CD4-positive, alpha-beta T cell treated with Interleukin-12 subunit alpha and Interleukin-12 subunit beta, for 1 hour (primary cell): Measurements from ENCODE around the gene DNMT1.
"Not testable (repeated sequence)": the region's sequence is repeated elsewhere in the genome, so short reads cannot be mapped to it uniquely, and the experiment has no call there.

Experiments
- DNase-seq: peaks from one replicate; pipeline ENCODE4 v3.0.0-alpha.2; 2020

Gene DNMT1

GRCh38 chr19:10220695-10221094 lies 25.9 kb upstream of the DNMT1 start:
- no peak for DNase-seq

- DNase-seq = peak; percentile 66
Measured at GRCh38 chr19:10219678-10220077, 24.9 kb upstream of the DNMT1 start.

DNA sequence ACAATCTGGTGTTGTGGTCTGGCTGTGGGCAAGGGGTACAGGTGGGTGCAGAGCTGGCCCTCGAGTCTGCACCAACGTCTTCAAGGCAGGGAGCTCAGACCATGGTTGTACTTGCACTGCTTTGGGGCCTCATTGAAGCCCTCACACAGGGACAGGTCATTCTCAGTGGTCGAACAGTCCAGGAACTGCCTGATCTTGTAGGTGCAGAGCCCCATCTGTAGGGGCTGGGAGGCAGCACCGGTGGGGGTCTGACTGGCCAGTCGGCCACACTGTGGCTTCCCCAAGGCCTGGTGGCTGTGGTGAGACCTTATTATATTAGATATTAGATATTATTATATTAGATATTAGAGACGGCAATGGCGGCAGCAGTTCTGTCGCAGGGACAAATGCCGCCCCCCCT lies 22.3 kb upstream of the DNMT1 start:
- DNase-seq = no peak

GRCh38 chr19:10214784-10215183 lies 20.0 kb upstream of the DNMT1 start:
- DNase-seq = no peak

DNA sequence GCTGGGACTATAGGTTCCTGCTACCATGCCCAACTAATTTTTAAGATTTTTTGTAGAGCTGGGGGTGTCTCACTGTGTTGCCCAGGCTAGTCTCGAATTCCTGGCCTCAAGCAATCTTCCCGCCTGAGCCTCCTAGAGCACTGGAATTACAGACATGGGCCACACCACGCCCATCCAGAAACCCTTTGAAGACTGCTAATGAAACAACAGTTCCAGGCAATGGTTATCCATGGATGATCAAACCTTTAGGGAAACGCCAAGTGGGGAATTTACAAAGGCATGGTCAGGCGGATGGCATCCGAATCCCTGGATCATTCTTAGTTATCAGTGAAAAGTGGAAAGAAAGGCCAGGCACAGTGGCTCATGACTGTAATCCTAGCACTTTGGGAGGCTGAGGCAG lies 16.9 kb upstream of the DNMT1 start:
- no peak for DNase-seq

GRCh38 chr19:10211061-10211460 lies 16.3 kb upstream of the DNMT1 start:
- DNase-seq = no peak

DNA sequence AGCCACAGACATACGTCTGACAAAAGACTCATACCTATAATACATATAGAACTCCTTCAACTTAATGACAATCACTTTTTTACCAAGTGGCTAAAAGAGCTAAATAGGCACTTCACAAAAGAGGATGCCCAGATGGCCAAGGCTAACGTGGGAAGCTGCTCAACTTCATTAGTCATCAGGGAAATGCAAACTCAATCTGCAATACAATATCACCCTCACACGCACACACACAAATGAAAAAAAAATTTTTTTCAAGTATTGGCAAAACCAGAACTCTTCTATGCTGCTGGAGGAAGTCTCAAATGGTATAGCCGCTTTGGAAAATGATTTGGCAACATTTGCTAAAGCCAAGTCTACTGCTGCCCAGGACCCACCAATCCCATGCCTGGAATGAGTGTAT lies 14.6 kb upstream of the DNMT1 start:
- no peak for DNase-seq

DNA sequence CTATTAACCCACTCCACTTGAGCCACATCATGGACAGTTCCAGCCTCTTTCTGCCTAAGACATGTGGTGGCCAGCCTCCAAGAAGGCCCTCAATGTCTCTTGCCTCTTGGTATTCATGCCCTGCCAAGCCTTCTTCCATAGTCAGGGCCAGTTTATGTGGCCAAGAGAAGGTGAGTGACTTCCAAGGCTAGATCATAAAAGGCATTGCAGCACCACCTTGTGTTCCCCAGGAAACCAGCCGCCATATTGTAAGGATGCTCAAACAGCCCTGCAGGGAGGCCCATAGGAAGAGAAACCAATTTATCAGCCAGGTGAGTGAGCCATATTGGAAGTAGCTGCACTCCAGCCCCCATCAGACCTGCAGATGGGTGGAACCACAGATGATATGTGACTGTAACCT lies 12.3 kb upstream of the DNMT1 start:
- DNase-seq = no peak

- DNase-seq = no peak
Measured at GRCh38 chr19:10206226-10206885, 11.6 kb upstream of the DNMT1 start.

DNA sequence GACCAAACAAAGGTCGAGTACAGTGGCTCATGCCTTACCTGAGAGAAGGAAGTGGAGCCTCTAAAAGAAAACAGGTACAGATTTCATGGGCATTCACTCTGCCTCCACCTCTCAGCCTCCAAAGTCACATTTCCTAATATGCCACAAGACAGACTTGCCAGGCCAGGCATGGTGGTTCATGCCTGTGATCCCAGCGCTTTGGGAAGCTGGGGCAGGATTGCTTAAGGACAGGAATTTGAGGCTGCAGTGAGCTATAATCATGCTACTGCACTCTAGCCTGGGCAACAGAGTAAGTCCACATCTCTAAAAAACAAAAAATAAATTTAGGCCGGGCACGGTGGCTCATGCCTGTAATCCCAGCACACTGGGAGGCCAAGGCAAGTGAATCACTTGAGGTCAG lies 10.9 kb upstream of the DNMT1 start:
- DNase-seq = no peak

GRCh38 chr19:10203686-10204085 lies 8.9 kb upstream of the DNMT1 start:
- no peak for DNase-seq

- no peak for DNase-seq
Measured at GRCh38 chr19:10201176-10201575, 6.4 kb upstream of the DNMT1 start.

DNA sequence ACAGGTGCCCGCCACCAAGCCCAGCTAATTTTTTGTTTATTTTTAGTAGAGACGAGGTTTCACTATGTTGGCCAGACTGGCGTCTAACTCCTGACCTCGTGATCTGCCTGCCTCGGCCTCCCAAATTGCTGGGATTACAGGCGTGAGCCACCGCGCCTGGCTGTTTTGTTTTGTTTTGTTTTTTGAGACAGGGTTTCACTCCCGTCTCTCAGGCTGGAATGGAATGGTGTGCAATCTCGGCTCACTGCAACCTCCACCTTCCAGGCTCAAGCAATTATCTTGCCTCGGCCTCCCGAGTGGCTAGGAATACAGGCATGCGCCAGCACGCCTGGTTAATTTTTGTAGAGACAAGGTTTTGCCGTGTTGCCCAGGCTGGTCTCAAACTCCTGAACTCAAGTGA lies 5.3 kb upstream of the DNMT1 start:
- DNase-seq = not testable (repeated sequence)

- DNase-seq = peak; percentile 30
Measured at GRCh38 chr19:10198889-10199644, 4.3 kb upstream of the DNMT1 start.

- DNase-seq = no peak
Measured at GRCh38 chr19:10195199-10195519, 406 bp upstream of the DNMT1 start.

DNA sequence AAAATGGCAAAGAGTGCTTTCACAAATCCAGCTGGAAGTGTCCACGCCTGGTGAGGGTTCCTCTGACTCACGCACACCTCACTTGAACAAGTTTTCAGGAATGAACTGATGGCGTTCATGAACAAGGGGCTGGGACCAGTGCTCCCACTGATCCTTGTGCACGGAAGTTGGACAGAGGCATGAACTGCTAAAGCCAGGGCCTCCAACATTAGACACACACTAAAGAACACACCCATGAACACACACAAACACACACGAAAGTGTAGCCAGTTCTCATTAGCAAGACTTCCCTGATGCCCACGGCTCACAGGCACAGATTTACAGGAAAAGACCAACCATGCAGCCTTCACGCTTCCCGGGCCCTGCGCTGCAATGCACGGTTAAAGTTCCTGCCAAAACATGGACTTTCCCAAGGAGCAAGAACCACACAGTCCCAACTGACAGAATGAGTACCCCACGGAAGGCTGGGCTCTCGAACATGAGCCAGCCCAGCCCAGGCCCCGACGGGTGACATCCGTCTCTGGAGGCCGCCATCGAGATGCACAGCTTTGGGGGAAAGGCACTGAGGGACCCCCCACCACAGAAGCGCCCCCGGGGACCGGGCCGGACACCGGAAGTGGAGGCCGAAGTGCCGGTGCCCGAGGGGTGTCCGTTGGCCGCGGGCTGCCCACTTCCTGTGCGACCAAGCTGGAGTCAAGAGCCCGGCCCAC lies 808 bp downstream of the DNMT1 start:
- DNase-seq = no peak

DNA sequence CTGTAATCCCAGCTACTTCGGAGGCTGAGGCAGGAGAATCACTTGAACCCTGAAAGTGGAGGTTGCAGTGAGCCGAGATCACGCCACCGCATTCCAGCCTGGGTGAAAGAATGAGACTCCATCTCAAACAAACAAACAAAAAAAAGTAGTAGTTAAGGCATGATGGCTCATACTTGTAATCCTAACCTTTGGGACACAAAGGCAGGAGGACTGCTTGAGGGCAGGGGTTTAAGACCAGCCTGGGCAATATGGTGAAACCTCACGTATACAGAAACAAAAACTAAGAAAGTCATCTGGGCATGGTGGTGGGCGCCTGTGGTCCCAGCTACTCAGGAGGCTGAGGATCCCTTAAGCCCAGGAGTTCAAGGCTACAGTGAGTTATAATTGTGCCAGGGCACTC lies 1.8 kb downstream of the DNMT1 start:
- no peak for DNase-seq

DNA sequence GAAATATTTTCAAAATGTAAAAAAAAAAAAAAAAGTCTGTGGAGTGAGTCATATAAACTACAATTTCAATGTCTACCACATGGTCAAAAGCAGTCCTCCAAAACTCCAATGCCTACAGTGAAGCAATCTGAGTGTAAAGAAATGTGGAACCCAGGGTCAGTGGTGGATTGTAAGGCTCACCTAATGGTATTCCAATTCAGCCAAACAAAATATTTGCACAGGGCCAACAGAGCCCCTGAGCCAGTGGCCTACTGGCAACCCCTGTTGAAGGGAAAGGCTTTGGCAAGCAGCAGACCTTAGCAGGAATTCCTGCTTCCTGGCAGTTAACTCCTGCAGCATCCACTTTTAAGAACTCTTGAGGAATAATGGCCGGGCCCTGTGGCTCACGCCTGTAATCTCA lies 3.4 kb downstream of the DNMT1 start:
- no peak for DNase-seq

DNA sequence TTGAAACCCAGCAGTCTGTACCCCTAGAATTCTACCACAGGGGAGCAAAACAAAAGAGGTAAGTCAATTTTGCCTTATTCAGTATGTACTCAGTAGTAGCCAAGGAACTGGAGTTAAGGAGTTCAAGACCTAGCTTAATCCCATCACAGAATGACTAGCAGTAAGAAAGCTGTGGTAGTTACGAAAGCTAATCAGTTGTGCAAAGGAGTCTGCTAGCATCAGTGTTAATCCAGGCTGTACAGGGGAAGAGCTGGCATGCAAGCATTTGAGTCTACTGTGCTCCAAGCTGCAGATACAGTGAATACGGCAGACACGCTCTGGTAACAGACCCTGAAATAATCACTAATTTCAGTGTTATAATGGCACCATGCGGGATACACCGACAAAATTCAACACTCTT lies 4.7 kb downstream of the DNMT1 start:
- DNase-seq = no peak

DNA sequence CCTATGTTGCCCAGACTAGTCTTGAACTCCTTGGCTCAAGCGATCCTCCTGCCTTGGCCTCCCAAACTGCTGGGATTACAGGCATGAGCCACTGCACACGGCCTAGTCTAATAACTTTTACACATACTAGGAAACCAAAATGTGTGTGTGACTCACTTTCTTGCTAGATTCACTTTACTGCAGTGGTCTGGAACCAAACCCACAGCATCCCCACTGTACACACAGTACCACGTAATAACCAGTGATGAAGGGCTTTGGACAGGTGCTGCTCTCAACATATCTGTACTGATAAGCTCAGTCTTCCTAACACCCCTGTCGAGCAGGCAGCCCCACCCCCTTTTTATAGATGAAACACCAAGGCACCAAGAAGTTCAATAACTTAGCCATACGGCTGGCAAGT lies 5.1 kb downstream of the DNMT1 start:
- no peak for DNase-seq

DNA sequence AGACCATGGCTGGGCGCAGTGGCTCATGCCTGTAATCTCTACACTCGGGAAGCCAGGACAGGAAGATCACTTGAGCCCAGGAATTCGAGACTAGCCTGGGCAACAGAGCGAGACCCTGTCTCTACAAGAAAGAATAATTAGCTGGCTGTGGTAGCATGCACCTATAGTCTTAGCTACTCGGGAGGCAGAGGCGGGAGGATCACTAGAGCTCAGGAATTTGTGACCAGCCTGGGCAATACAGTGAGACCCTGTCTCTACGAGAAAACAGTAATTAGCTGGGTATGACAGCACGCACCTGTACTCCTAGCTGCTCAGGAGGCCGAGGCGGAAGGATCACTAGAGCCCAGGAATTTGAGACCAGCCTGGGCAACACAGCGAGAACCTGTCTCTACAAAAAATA lies 7.4 kb downstream of the DNMT1 start:
- DNase-seq = no peak

GRCh38 chr19:10184636-10185035 lies 10.1 kb downstream of the DNMT1 start:
- no peak for DNase-seq

DNA sequence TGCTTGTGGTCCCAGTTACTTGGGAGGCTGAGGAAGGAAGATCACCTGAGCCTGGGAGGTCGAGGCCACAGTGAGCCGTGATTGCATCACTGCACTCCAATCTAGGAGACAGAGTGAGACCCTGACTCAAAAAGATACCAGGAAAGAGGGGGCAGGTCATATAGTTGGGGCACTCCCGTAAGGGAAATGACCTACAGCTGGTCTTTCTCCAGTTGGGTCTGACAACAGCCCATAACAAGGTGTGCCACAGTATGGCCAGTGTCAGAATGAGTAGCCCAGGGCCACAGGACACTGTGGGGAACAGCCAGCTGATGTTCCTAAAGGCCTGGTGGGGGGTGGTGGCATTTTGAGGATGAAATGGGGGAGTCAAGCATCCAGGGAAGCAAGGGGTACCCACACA lies 10.8 kb downstream of the DNMT1 start:
- no peak for DNase-seq

- DNase-seq = no peak
Measured at GRCh38 chr19:10182847-10183246, 11.9 kb downstream of the DNMT1 start.
